HepG2 (cell line): Measurements from ENCODE around the gene C14orf119. TPM values are rescaled to one million over a fixed set of nuclear protein-coding genes. Genes with fewer than 3 reads are reported as not detected.

ENCODE experiments used
- ATAC-seq: fragments of 200-7000 bp; cut with Tn5 transposase; 3 replicates; pipeline ENCODE4 v1.9.1; 2020; ENCODE audit warnings: mild to moderate bottlenecking, moderate library complexity
- BruUV-seq: library from RNA; stranded (reverse); fragments of 400-500 nt; replicated peaks from 2 replicates; lab custom pipeline; 2021; lab: Mats Ljungman, UMichigan
- CTCF ChIA-PET: fragments of 300-600 bp; formaldehyde crosslinking; extraction: SDS; loops from one replicate; lab custom pipeline; 2021; ENCODE audit warnings: low total read pairs, inconsistent platforms, low intra/inter-chr PET ratio; lab: Yijun Ruan, JAX
- POLR2A ChIA-PET: fragments of 350-600 bp; sonication (Branson Sonifier 250); formaldehyde crosslinking; loops from one replicate; lab custom pipeline; 2020; ENCODE audit warnings: antibody characterized with exemption, inconsistent platforms; lab: Yijun Ruan, JAX
- DNase-seq: peaks from one replicate; pipeline ENCODE4 v3.0.0-alpha.2; 2015; ENCODE audit warnings: low spot score
- FAIRE-seq: peaks from 3 replicates; lab custom pipeline; 2011; peaks lifted over from hg19 to GRCh38; lab: Jason Lieb, UNC
- H2AFZ ChIP-seq: one replicate; pipeline ENCODE4 v1.6.1; 2011; ENCODE audit warnings: low read length, inconsistent platforms
- H3K27ac ChIP-seq: fragments of 300-600 bp; 3 replicates; pipeline ENCODE4 v1.8.0; 2011; ENCODE audit warnings: mixed run types, mild to moderate bottlenecking, mixed read lengths, low read length, inconsistent platforms; ENCODE audit not compliant: insufficient read depth; ENCODE audit errors: extremely low read length
- H3K27me3 ChIP-seq, 2 experiments: fragments of 200-600 bp in 1 of 2; 2 replicates in 1 of 2; 3 replicates in 1 of 2; pipeline versions ENCODE4 v1.6.0 to v1.8.0; 2011; ENCODE audit warnings: low read length in 2 of 2, mild to moderate bottlenecking in 2 of 2, moderate library complexity in 2 of 2, inconsistent platforms in 1 of 2; ENCODE audit not compliant: insufficient read depth in 2 of 2, control insufficient read depth in 1 of 2
- H3K36me3 ChIP-seq, 2 experiments: fragments of 200-600 bp in 1 of 2; replicated peaks in 1 of 2; 2 replicates in 1 of 2; 3 replicates in 1 of 2; pipeline versions ENCODE4 v1.5.1 to v1.8.0; 2011; ENCODE audit warnings: low read length in 2 of 2, inconsistent platforms in 1 of 2; ENCODE audit not compliant: insufficient read depth in 2 of 2, control insufficient read depth in 1 of 2
- H3K4me1 ChIP-seq: 2 replicates; pipeline ENCODE4 v1.5.1; 2012; ENCODE audit warnings: low read length, inconsistent platforms; ENCODE audit not compliant: insufficient read depth
- H3K4me2 ChIP-seq: 2 replicates; pipeline ENCODE4 v1.6.0; 2011; ENCODE audit warnings: low read depth, low read length, inconsistent platforms
- H3K4me3 ChIP-seq, 3 experiments: fragments of 200-600 bp in 1 of 3; sonication (generic), shearing (Covaris generic) in 1 of 3; replicated peaks in 1 of 3; 2 replicates each; pipeline ENCODE4 v1.5.1; 2011 to 2016; ENCODE audit warnings: low read length in 3 of 3, inconsistent platforms in 2 of 3, low read depth in 2 of 3, mild to moderate bottlenecking in 2 of 3, control low read depth in 1 of 3, mixed read lengths in 1 of 3; ENCODE audit not compliant: insufficient read depth in 1 of 3
- H3K79me2 ChIP-seq: one replicate; pipeline ENCODE4 v1.6.1; 2011; ENCODE audit warnings: low read length, inconsistent platforms; ENCODE audit not compliant: insufficient read depth
- H3K9ac ChIP-seq: 2 replicates; pipeline ENCODE4 v1.6.0; 2011; ENCODE audit warnings: mild to moderate bottlenecking, low read depth, low read length, inconsistent platforms; ENCODE audit not compliant: insufficient read depth
- H3K9me3 ChIP-seq: 2 replicates; pipeline ENCODE4 v1.5.1; 2012; ENCODE audit warnings: mild to moderate bottlenecking, low read length
- H4K20me1 ChIP-seq: 2 replicates; pipeline ENCODE4 v1.6.0; 2011; ENCODE audit warnings: inconsistent platforms, mild to moderate bottlenecking, low read length, moderate library complexity; ENCODE audit not compliant: insufficient read depth
- AKAP8 ChIP-seq: sonication (generic); formaldehyde crosslinking; IDR thresholded peaks from 2 replicates; pipeline ENCODE4 v1.5.1; 2020; ENCODE audit warnings: mild to moderate bottlenecking, missing genetic modification reagents
- KDM5B ChIP-seq: sonication (generic); formaldehyde crosslinking; IDR thresholded peaks from 2 replicates; pipeline ENCODE4 v1.4.0; 2020; ENCODE audit warnings: missing genetic modification reagents, mild to moderate bottlenecking, borderline replicate concordance
- KLF6 ChIP-seq: IDR thresholded peaks from 2 replicates; pipeline ENCODE4 v1.8.0; 2016; ENCODE audit warnings: missing biosample characterization, missing genetic modification reagents
- MED13 ChIP-seq: sonication (generic); formaldehyde crosslinking; IDR thresholded peaks from 2 replicates; pipeline ENCODE4 v1.5.0; 2020; ENCODE audit warnings: missing genetic modification reagents
- PHF20 ChIP-seq: sonication (generic); formaldehyde crosslinking; IDR thresholded peaks from 2 replicates; pipeline ENCODE4 v1.5.0; 2020; ENCODE audit warnings: mild to moderate bottlenecking, missing genetic modification reagents
- SALL1 ChIP-seq: sonication (generic); formaldehyde crosslinking; IDR thresholded peaks from 2 replicates; pipeline ENCODE4 v1.8.0; 2022; ENCODE audit warnings: mild to moderate bottlenecking, missing genetic modification reagents
- SNAPC4 ChIP-seq: sonication (generic); formaldehyde crosslinking; IDR thresholded peaks from 2 replicates; pipeline ENCODE4 v1.4.0; 2020; ENCODE audit warnings: mild to moderate bottlenecking, missing genetic modification reagents
- SSRP1 ChIP-seq: IDR thresholded peaks from 2 replicates; pipeline ENCODE4 v1.6.1; 2016; ENCODE audit warnings: control low read depth
- TMF1 ChIP-seq: sonication (generic); formaldehyde crosslinking; IDR thresholded peaks from 2 replicates; pipeline ENCODE4 v1.8.1; 2022; ENCODE audit warnings: low read depth, missing genetic modification reagents
- ZNF225 ChIP-seq: sonication (generic); formaldehyde crosslinking; IDR thresholded peaks from 2 replicates; pipeline ENCODE4 v1.4.0; 2020; ENCODE audit warnings: mild to moderate bottlenecking, missing genetic modification reagents
- WGBS: methylation state at CpG from one replicate; pipeline ENCODE4 v1.1.6; 2017; ENCODE audit warnings: low lambda C conversion rate; 5-methylcytosine and 5-hydroxymethylcytosine counted together
- in situ Hi-C: cut with HindIII; loops from 2 replicates; pipeline ENCODE4 v1.10.0; 2017; ENCODE audit warnings: low pct_unique_long_range_greater_than_20kb; ENCODE audit not compliant: extremely low pct_ligation_motif_present
- intact Hi-C: fragments of 100-400 bp; cut with micrococcal nuclease; formaldehyde crosslinking; loops from one replicate; pipeline ENCODE4 v1.10.0; 2022; ENCODE audit not compliant: unreplicated experiment
- polyA plus RNA-seq, 8 experiments: library from polyadenylated mRNA; depleted of rRNA in 3 of 8; stranded (reverse) in 7 of 8; unstranded in 1 of 8; fragments of >200 nt; fragmentation: Illumina TruSeq in 4 of 8; extraction: Trizol in 4 of 8; gene quantifications; 2 replicates each; pipeline versions ENCODE4 v1.2.1 to v1.2.3, GENCODE V29; 2011 to 2016; ENCODE audit warnings: low read depth in 4 of 8, missing spikeins in 1 of 8, mixed read lengths in 1 of 8; ENCODE audit not compliant: insufficient read depth in 1 of 8
- total RNA-seq, 5 experiments: library from RNA; depleted of rRNA; stranded (reverse); fragments of >200 nt; fragmentation: Illumina TruSeq; extraction: Trizol; gene quantifications; 2 replicates each; pipeline ENCODE4 v1.2.3, GENCODE V29; 2016; ENCODE audit warnings: low read depth in 1 of 5

C14orf119 gene
- total and polyA plus RNA-seq, 2 of the 13 experiments (the other 11 are each of a cell fraction or from before 2014, with no cell fraction given) = 117 to 206 TPM

- 0 out of 2 replicates have a peak, but pooled peaks have one; percentile 18 for TF ChIP-seq KDM5B (CRISPR knock-in tag)
These were observed 48.2 kb upstream of the C14orf119 start (continued) for GRCh38 chr14:23047034-23047634.

- no peak for ATAC-seq
These were observed 47.3 kb upstream of the C14orf119 start for GRCh38 chr14:23047751-23048693.

GRCh38 chr14:23049011-23049410, 46.3 kb upstream of the C14orf119 start:
- H3K79me2 ChIP-seq = no peaks in the 10 kb centered on the region
- no peak overlapping the region for H2AFZ ChIP-seq
- H3K36me3 ChIP-seq = no peaks in the 10 kb centered on the region
- no TSS peak for BruUV-seq
- peaks cover 7 to 13% of the 10 kb centered on the region in 2 experiments; a peak in 4 of 5 replicates for H3K27me3 ChIP-seq
- H3K9ac ChIP-seq = no peak overlapping the region
- peaks cover 20% of the 10 kb centered on the region for H3K4me1 ChIP-seq
- POLR2A ChIA-PET = interaction anchor here (1.0 kb wide), 1 partner anchor 73 kb away, joined by 3 read pairs; no protein-coding TSS in a partner anchor
- H4K20me1 ChIP-seq = no peaks in the 10 kb centered on the region
- no peak for FAIRE-seq
- H3K4me3 ChIP-seq = no peak overlapping the region
- 84% methylated on average over 9 of the region's 9 CpGs for WGBS
- CTCF ChIA-PET = no interaction called here
- no peaks in the 10 kb centered on the region for H3K9me3 ChIP-seq
- H3K4me2 ChIP-seq = no peak overlapping the region
- intact Hi-C loops = no loop called here
- ATAC-seq = no peak
- no peak overlapping the region for H3K27ac ChIP-seq
- no peak for DNase-seq
- in situ Hi-C loops = no loop called here
- TF ChIP-seq KLF6 (CRISPR knock-in tag) = no peak
- no peak for TF ChIP-seq SALL1 (CRISPR knock-in tag)
- no peak for TF ChIP-seq SNAPC4 (CRISPR knock-in tag)
- TF ChIP-seq MED13 = no peak
- no peak for TF ChIP-seq SSRP1 (CRISPR knock-in tag)
- TF ChIP-seq ZNF225 (CRISPR knock-in tag) = 0 out of 2 replicates have a peak, but pooled peaks have one; percentile 14
- no peak for TF ChIP-seq PHF20 (CRISPR knock-in tag)

More at GRCh38 chr14:23047751-23048693, 47.3 kb upstream of the C14orf119 start:
- Histone ChIP-seq H3K4me2 (no peak overlapping the region), H3K27me3 (peaks cover 11 to 23% of the 10 kb centered on the region in 2 experiments), H3K9ac (no peak overlapping the region), H3K4me3 (no peak overlapping the region), H3K27ac (no peak overlapping the region), H3K36me3 (no peaks in the 10 kb centered on the region), H3K9me3 (no peaks in the 10 kb centered on the region), H4K20me1 (no peaks in the 10 kb centered on the region), H2AFZ (no peak overlapping the region), H3K79me2 (no peaks in the 10 kb centered on the region), H3K4me1 (peaks cover 20% of the 10 kb centered on the region)
- 0 out of 2 replicates have a peak, but pooled peaks have one; percentile 28 for TF ChIP-seq TMF1 (CRISPR knock-in tag)
- no peak for TF ChIP-seq AKAP8 (CRISPR knock-in tag)
- CTCF ChIA-PET = interaction anchor here (1.4 kb wide), 1 partner anchor 61 kb away, joined by 5 read pairs; no protein-coding TSS in a partner anchor
- intact Hi-C loops (no loop called here), in situ Hi-C loops (no loop called here)
- FAIRE-seq = no peak
- BruUV-seq = no TSS peak
- DNase-seq = no peak
- 82% methylated on average over 85 of the region's 85 CpGs for WGBS
- POLR2A ChIA-PET = interaction anchor here (1.0 to 1.3 kb wide), 2 partner anchors 10 to 72 kb away, joined by 3 read pairs; no protein-coding TSS in a partner anchor
